H1 (cell line): ENCODE results near the gene TBX4.

Experiments
- BRCA1 ChIP-seq: IDR thresholded peaks from 2 replicates; pipeline ENCODE4 v1.6.1; 2012; ENCODE audit warnings: low read depth, low read length, improper control_type of control experiment
- CHD7 ChIP-seq: fragments of 300-600 bp; sonication (generic); IDR thresholded peaks from 2 replicates; pipeline ENCODE4 v1.7.1; 2012; ENCODE audit warnings: low read length, moderate library complexity, mild to moderate bottlenecking, inconsistent platforms; ENCODE audit not compliant: insufficient replicate concordance
- CREB1 ChIP-seq: IDR thresholded peaks from 2 replicates; pipeline ENCODE4 v1.6.1; 2012; ENCODE audit warnings: inconsistent platforms
- CTCF ChIP-seq, 3 experiments: IDR thresholded peaks; 1 replicate in 2 of 3; 2 replicates in 1 of 3; pipeline versions ENCODE4 v1.5.1 to v1.6.1; 2011; ENCODE audit warnings: low read length in 3 of 3, mild to moderate bottlenecking in 3 of 3, inconsistent platforms in 2 of 3, low read depth in 1 of 3, moderate library complexity in 1 of 3; ENCODE audit not compliant: insufficient read depth in 1 of 3; ENCODE audit errors: control extremely low read depth in 1 of 3
- EZH2 ChIP-seq: fragments of 200-600 bp; sonication (generic); IDR thresholded peaks from 2 replicates; pipeline ENCODE4 v1.7.1; 2012; ENCODE audit warnings: low read depth, mild to moderate bottlenecking, moderate library complexity, low read length, inconsistent platforms; ENCODE audit not compliant: severe bottlenecking
- HDAC6 ChIP-seq: IDR thresholded peaks from one replicate; pipeline ENCODE4 v1.7.1; 2012; ENCODE audit warnings: low read depth, mild to moderate bottlenecking, inconsistent platforms, low read length, moderate library complexity
- NRF1 ChIP-seq: IDR thresholded peaks from 2 replicates; pipeline ENCODE4 v1.6.1; 2011; ENCODE audit warnings: mild to moderate bottlenecking, low read depth, low read length, improper control_type of control experiment
- PHF8 ChIP-seq: fragments of 200-600 bp; sonication (generic); conservative IDR thresholded peaks from 2 replicates; pipeline ENCODE4 v1.7.1; 2012; ENCODE audit warnings: low read depth, mild to moderate bottlenecking, inconsistent platforms, low read length, moderate library complexity
- POLR2A ChIP-seq, 2 experiments: IDR thresholded peaks; 1 replicate in 1 of 2; 2 replicates in 1 of 2; pipeline ENCODE4 v1.6.1; 2011; ENCODE audit warnings: low read depth in 2 of 2, low read length in 2 of 2, mild to moderate bottlenecking in 2 of 2; ENCODE audit errors: control extremely low read depth in 1 of 2
- RFX5 ChIP-seq: IDR thresholded peaks from 2 replicates; pipeline ENCODE4 v1.6.1; 2011; ENCODE audit warnings: low read depth, low read length, improper control_type of control experiment, borderline replicate concordance
- RXRA ChIP-seq: IDR thresholded peaks from 2 replicates; pipeline ENCODE4 v1.6.1; 2011; ENCODE audit warnings: low read depth, mild to moderate bottlenecking, low read length, moderate library complexity; ENCODE audit not compliant: insufficient read depth
- TBP ChIP-seq: IDR thresholded peaks from 2 replicates; pipeline ENCODE4 v1.6.1; 2011; ENCODE audit warnings: low read depth, low read length, improper control_type of control experiment
- YY1 ChIP-seq: IDR thresholded peaks from 2 replicates; pipeline ENCODE4 v1.6.1; 2011; ENCODE audit warnings: low read depth, mild to moderate bottlenecking, low read length

GRCh38 chr17:61450641-61451537 lies 1.3 kb upstream of the TBX4 start:
- peak; percentile 72 for TF ChIP-seq EZH2
- TF ChIP-seq CREB1: no peak
- TF ChIP-seq BRCA1: no peak
- peak in 2 of 3 experiments; percentile 27 to 43; a peak in 2 of 4 replicates for TF ChIP-seq CTCF (IDR thresholded peaks at IDR 0.05; ENCODE audit: control extremely low read depth in 1 of 3, insufficient read depth in 1 of 3, low read depth in 1 of 3, low read length in 3 of 3)
- TF ChIP-seq RFX5: no peak
- no peak for TF ChIP-seq CHD7
- TF ChIP-seq PHF8: no peak
- no peak for TF ChIP-seq NRF1
- no peak for TF ChIP-seq YY1
- TF ChIP-seq POLR2A (IDR thresholded peaks at IDR 0.05; ENCODE audit: control extremely low read depth in 1 of 2, low read depth in 2 of 2, low read length in 2 of 2): no peak
- no peak for TF ChIP-seq HDAC6
- TF ChIP-seq RXRA: no peak
- no peak for TF ChIP-seq TBP
